GM19351 (cell line): Measurements from ENCODE around the gene ASCC3.

Experiments
- ATAC-seq: cut with Tn5 transposase; IDR thresholded peaks from one replicate; pipeline ENCODE4 v1.9.1; 2021; ENCODE audit warnings: mild to moderate bottlenecking, moderate library complexity; ENCODE audit not compliant: unreplicated experiment

Gene ASCC3

GRCh38 chr6:100726666-100727065, 154.5 kb downstream of the ASCC3 start:
- no peak for ATAC-seq

DNA sequence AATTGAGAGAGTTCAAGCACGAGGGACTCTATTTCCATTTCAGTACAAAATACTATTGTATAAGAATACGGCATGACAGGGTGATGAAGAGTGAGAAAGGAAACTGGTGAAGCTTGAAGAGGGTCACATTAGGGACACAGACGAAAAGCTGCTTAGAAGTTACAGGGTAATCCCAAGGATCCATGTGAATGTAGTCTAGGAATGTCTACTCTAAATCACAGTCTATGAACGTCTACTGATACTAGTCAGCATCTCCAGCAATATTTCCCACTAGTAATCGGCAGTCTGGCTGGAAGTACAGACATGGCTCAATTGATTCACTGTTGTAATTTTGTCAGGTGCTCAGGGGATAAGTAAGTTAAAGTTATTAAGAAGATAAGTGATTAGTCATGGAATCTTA, 156.4 kb downstream of the ASCC3 start:
- ATAC-seq, result no peak

- no peak for ATAC-seq
These were observed 156.9 kb downstream of the ASCC3 start for GRCh38 chr6:100724222-100724621.

- ATAC-seq, result no peak
These were observed 159.9 kb downstream of the ASCC3 start for GRCh38 chr6:100721256-100721655.

- peak; percentile 61 for ATAC-seq
These were observed 161.0 kb downstream of the ASCC3 start for GRCh38 chr6:100719883-100720682.

DNA sequence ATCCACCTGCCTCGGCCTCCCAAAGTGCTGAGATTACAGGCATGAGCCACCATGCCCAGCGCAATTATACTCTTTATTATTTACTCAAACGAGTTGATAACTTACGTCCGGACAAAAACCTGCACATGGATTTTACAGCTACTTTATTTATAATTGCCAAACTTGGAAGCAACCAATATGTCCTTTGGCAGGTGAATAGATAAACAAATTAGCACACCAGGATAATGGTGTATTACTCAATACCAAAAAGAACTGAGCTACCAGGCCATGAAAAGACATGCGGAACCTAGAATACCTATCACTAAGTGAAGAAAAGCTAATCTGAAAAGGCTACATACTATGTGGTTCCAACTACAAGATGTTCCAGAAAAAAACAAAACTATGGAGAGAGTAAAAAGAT, 168.1 kb downstream of the ASCC3 start:
- no peak for ATAC-seq

DNA sequence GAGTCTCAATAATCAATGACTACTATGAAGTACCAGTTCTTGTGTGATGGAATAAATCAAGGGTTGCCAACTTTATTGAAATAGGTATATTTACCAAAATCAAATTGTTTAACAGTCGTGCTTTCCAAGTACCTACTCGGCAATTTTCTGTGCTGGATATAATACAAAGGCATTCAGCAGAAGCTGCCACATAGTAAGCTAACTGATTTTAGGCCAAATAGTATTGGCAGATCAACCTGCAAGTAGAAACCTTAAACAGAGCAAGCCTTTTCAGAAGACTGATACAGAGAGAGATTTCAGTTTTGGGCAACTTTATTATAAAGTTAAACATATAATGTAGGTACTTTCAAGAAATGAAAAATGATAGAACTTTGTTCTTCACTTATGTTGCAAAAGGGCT, 174.6 kb downstream of the ASCC3 start:
- no peak for ATAC-seq

DNA sequence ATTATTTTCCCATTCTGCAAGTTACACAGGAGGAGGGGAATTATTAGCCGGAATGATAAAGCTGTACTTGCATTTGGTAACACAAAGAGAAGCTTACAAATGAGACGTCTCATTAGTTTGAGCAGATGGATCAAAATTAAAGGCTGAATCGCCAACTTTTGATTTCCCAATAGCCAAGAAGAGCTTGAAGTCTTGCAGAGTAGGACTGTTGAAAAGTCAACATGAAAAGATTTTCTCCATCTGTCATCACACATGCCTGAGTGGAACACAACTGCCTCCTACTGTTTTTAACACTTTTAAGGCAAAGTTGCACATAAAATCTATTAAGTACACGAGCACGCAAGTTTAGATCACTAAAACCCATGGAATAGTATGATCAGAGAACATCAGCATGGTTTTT, 176.2 kb downstream of the ASCC3 start:
- no peak for ATAC-seq

DNA sequence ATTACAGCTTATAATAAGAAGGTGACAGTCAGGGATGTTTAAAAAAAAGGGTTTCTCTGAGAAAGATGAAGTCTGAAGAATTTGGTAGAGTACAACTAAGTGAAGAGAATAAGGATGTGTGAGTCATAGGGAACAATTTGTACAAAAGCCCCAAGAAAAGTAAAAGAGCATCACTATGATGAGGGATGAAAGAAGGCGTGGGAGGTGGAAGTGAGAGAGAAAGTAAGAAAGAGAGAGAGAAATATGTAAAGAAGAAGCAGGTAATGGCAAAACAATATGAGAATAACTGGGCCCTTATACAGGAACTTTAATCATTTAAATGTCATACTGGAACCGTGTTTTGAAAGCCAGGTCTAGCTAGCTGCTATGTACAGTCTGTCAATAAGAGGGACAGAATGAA, 179.4 kb downstream of the ASCC3 start:
- no peak for ATAC-seq

DNA sequence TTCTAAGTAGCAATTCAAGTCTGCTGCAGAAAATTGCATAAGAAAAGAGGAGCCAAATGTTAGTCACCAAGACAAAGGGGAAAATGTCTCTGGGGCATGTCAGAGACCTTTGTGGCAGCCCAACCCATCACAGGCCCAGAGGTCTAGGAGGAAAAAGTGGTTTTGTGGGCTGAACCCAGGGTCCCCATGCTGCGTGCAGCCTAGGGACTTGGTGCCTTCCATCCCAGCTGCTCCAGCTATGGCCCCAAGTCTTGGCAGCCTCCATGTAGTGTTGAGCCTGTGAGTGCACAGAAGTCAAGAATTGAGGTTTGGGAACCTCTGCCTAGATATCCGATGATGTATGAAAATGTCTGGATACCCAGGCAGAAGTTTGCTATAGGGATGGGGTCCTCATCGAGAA, 181.1 kb downstream of the ASCC3 start:
- ATAC-seq, result no peak

DNA sequence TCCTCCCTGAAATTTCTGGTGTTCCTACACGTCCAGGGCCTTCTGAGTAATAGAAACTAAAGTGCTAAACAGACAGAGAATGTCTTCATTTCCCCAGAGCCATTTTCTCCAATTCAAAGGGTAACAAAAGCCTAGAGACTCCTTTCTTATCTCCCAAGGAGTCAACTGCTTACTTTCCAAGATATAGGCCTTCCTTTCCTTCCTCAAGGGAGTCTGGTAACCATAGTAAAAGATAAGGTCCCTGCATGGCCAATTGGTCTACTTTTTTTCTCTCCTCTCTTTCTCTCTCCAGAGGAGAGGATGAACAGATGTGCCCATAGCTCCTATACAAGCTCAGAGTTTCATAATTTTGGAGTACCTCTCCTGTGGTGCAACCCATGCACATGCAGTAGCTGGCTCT, 185.7 kb downstream of the ASCC3 start:
- ATAC-seq, result no peak

- no peak for ATAC-seq
These were observed 187.7 kb downstream of the ASCC3 start for GRCh38 chr6:100693249-100693927.

- no peak for ATAC-seq
These were observed 189.2 kb downstream of the ASCC3 start for GRCh38 chr6:100691972-100692371.

GRCh38 chr6:100686216-100686615, 194.9 kb downstream of the ASCC3 start:
- ATAC-seq, result no peak

- ATAC-seq, result no peak
These were observed 195.4 kb downstream of the ASCC3 start for GRCh38 chr6:100685747-100686146.

- ATAC-seq, result no peak
These were observed 201.0 kb downstream of the ASCC3 start for GRCh38 chr6:100680163-100680562.

- ATAC-seq, result no peak
These were observed 203.1 kb downstream of the ASCC3 start for GRCh38 chr6:100678027-100678426.

- no peak for ATAC-seq
These were observed 203.9 kb downstream of the ASCC3 start for GRCh38 chr6:100677240-100677639.

- ATAC-seq, result no peak
These were observed 207.5 kb downstream of the ASCC3 start for GRCh38 chr6:100673641-100674040.

GRCh38 chr6:100671740-100672139, 209.4 kb downstream of the ASCC3 start:
- ATAC-seq, result no peak

DNA sequence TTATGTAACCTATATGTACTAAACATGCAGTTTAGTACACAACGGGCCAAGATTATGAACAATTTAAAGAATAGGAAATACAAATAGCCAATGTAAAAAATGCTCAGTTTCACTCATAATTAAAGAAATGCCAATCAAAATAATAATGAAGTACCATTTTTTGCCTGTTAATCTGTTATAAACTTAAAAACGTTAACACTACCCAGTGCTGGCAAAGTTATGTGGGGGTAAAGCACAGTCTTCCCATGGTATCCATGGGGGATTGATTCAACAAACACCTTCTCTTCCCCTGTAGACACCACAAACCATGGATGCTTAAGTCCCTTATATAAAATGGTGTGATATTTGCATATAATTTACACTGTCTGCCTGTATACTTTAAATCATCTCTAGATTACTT, 211.1 kb downstream of the ASCC3 start:
- no peak for ATAC-seq

DNA sequence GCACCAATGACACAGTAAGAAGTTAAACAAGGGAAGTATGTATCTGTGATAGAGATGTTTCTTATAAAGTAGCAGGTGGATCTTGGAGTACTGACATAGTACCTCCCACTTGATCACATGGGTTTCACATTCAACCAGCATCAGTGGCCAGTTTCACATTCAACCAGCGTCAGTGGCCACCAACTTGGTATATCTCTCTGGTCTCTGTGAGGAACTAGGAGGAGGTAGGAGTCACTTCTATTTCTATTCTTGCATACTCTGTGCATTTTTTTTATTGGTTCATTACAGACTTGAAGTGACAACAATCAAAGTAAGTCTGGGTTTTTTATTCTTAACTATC, 216.1 kb downstream of the ASCC3 start:
- ATAC-seq, result peak; percentile 99
